H1 (cell line): ENCODE measurements around the gene EXO1. TPM values are rescaled to one million over a fixed set of nuclear protein-coding genes. Genes with fewer than 3 reads are reported as not detected.

Experiments
- CTCF ChIA-PET: fragments of 300-600 bp; sonication (Branson Sonifier 250); formaldehyde crosslinking; loops from one replicate; lab custom pipeline; 2021; ENCODE audit not compliant: partially characterized antibody; lab: Charles Lee
- POLR2A ChIA-PET: fragments of 300-600 bp; sonication (Branson Sonifier 250); formaldehyde crosslinking; loops from one replicate; lab custom pipeline; 2021; ENCODE audit warnings: inconsistent platforms; ENCODE audit not compliant: partially characterized antibody; lab: Charles Lee
- DNase-seq, 2 experiments: peaks; one replicate each; pipeline versions ENCODE4 v3.0.0 to v3.0.0-alpha.2; 2010 to 2022; ENCODE audit warnings: low spot score in 2 of 2, low read depth in 1 of 2, mixed read lengths in 1 of 2
- FAIRE-seq: peaks from 2 replicates; lab custom pipeline; 2011; peaks lifted over from hg19 to GRCh38; lab: Jason Lieb, UNC
- H2AFZ ChIP-seq: 2 replicates; pipeline ENCODE4 v1.8.1; 2012; ENCODE audit warnings: low read length, inconsistent platforms
- H2AK5ac ChIP-seq: 2 replicates; pipeline ENCODE4 v1.6.1; 2013; ENCODE audit warnings: low read depth, low read length
- H2BK120ac ChIP-seq: replicated peaks from 2 replicates; pipeline ENCODE3; 2013; ENCODE audit warnings: low read depth, low read length, inconsistent platforms
- H2BK12ac ChIP-seq: 2 replicates; pipeline ENCODE4 v1.6.1; 2013; ENCODE audit warnings: low read depth, low read length
- H2BK15ac ChIP-seq: 2 replicates; pipeline ENCODE4 v1.6.1; 2013; ENCODE audit warnings: low read length
- H2BK20ac ChIP-seq: 2 replicates; pipeline ENCODE4 v1.6.1; 2013; ENCODE audit warnings: low read length
- H2BK5ac ChIP-seq: 2 replicates; pipeline ENCODE4 v1.6.1; 2013; ENCODE audit warnings: low read depth, low read length
- H3K14ac ChIP-seq: 2 replicates; pipeline ENCODE4 v1.6.1; 2013; ENCODE audit warnings: inconsistent platforms; ENCODE audit not compliant: insufficient read length
- H3K18ac ChIP-seq: 2 replicates; pipeline ENCODE4 v1.6.1; 2013; ENCODE audit warnings: low read length; ENCODE audit errors: extremely low read depth
- H3K23ac ChIP-seq: 2 replicates; pipeline ENCODE4 v1.6.1; 2013; ENCODE audit warnings: inconsistent platforms; ENCODE audit not compliant: insufficient read length
- H3K23me2 ChIP-seq: 2 replicates; pipeline ENCODE4 v1.6.1; 2013; ENCODE audit warnings: low read depth, low read length
- H3K27ac ChIP-seq: 2 replicates; pipeline ENCODE4 v1.6.1; 2011; ENCODE audit warnings: low read depth, low read length, inconsistent platforms
- H3K27me3 ChIP-seq, 4 experiments: replicated peaks in 1 of 4; 1 replicate in 1 of 4; 2 replicates in 3 of 4; pipeline versions ENCODE4 v1.6.1 to v1.8.1; 2011 to 2013; ENCODE audit warnings: low read length in 3 of 4, mild to moderate bottlenecking in 3 of 4, inconsistent platforms in 2 of 4, mixed read lengths in 2 of 4, moderate library complexity in 1 of 4; ENCODE audit not compliant: control insufficient read depth in 3 of 4, insufficient read depth in 3 of 4; ENCODE audit errors: extremely low read depth in 1 of 4
- H3K36me3 ChIP-seq, 4 experiments: 2 replicates each; pipeline versions ENCODE4 v1.6.1 to v1.8.1; 2011 to 2013; ENCODE audit warnings: mild to moderate bottlenecking in 4 of 4, low read length in 3 of 4, moderate library complexity in 2 of 4, control low read depth in 1 of 4, inconsistent platforms in 1 of 4; ENCODE audit not compliant: insufficient read depth in 4 of 4, control insufficient read depth in 2 of 4
- H3K4ac ChIP-seq: replicated peaks from 2 replicates; pipeline ENCODE3; 2013; ENCODE audit warnings: low read length, low read depth, mixed read lengths, inconsistent platforms; ENCODE audit not compliant: insufficient read length
- H3K4me1 ChIP-seq, 4 experiments: replicated peaks in 1 of 4; 1 replicate in 1 of 4; 2 replicates in 3 of 4; pipeline versions ENCODE4 v1.6.1 to v1.8.1; 2011 to 2013; ENCODE audit warnings: low read length in 3 of 4, inconsistent platforms in 2 of 4, mixed read lengths in 1 of 4; ENCODE audit not compliant: insufficient read depth in 4 of 4, control insufficient read depth in 3 of 4
- H3K4me2 ChIP-seq, 2 experiments: 2 replicates each; pipeline versions ENCODE4 v1.6.1 to v1.8.1; 2011 to 2013; ENCODE audit warnings: low read depth in 2 of 2, low read length in 2 of 2, control low read depth in 1 of 2, inconsistent platforms in 1 of 2, mild to moderate bottlenecking in 1 of 2; ENCODE audit not compliant: insufficient read depth in 1 of 2
- H3K4me3 ChIP-seq, 4 experiments: fragments of 200-600, 300-600 bp in 1 of 4; sonication (generic), shearing (Covaris generic), sonication (Bioruptor Twin) in 1 of 4; 2 replicates each; pipeline versions ENCODE4 v1.5.1 to v1.8.1; 2011 to 2016; ENCODE audit warnings: low read length in 4 of 4, low read depth in 3 of 4, control low read depth in 2 of 4, inconsistent platforms in 2 of 4, mild to moderate bottlenecking in 2 of 4, mixed read lengths in 1 of 4, moderate library complexity in 1 of 4; ENCODE audit not compliant: insufficient read depth in 2 of 4; ENCODE audit errors: extremely low read depth in 1 of 4
- H3K56ac ChIP-seq: replicated peaks from 2 replicates; pipeline ENCODE3; 2013; ENCODE audit warnings: low read depth, mild to moderate bottlenecking, mixed read lengths, low read length, inconsistent platforms; ENCODE audit not compliant: insufficient read length
- H3K79me1 ChIP-seq: 2 replicates; pipeline ENCODE4 v1.6.1; 2013; ENCODE audit warnings: low read depth, low read length, control low read depth
- H3K79me2 ChIP-seq, 2 experiments: 2 replicates each; pipeline versions ENCODE4 v1.6.1 to v1.8.1; 2012 to 2013; ENCODE audit warnings: low read length in 2 of 2, mild to moderate bottlenecking in 2 of 2, inconsistent platforms in 1 of 2; ENCODE audit not compliant: insufficient read depth in 2 of 2, control insufficient read depth in 1 of 2
- H3K9ac ChIP-seq, 4 experiments: replicated peaks in 1 of 4; 1 replicate in 1 of 4; 2 replicates in 3 of 4; pipeline versions ENCODE4 v1.6.1 to v1.8.1; 2011 to 2013; ENCODE audit warnings: low read depth in 3 of 4, low read length in 3 of 4, control low read depth in 2 of 4, mild to moderate bottlenecking in 2 of 4, moderate library complexity in 2 of 4, inconsistent platforms in 1 of 4; ENCODE audit errors: extremely low read depth in 1 of 4
- H3K9me3 ChIP-seq, 2 experiments: 2 replicates each; pipeline versions ENCODE4 v1.6.1 to v1.8.1; 2012 to 2013; ENCODE audit warnings: mild to moderate bottlenecking in 2 of 2, moderate library complexity in 2 of 2, control low read depth in 1 of 2, inconsistent platforms in 1 of 2, low read depth in 1 of 2, low read length in 1 of 2, mixed read lengths in 1 of 2; ENCODE audit not compliant: insufficient read depth in 2 of 2
- H4K20me1 ChIP-seq, 2 experiments: replicated peaks in 1 of 2; 2 replicates each; pipeline versions ENCODE3 to v1.8.1; 2011 to 2013; ENCODE audit warnings: inconsistent platforms in 2 of 2, low read length in 2 of 2, mild to moderate bottlenecking in 1 of 2; ENCODE audit not compliant: insufficient read depth in 2 of 2, control insufficient read depth in 1 of 2
- H4K5ac ChIP-seq: 2 replicates; pipeline ENCODE4 v1.6.1; 2013; ENCODE audit warnings: low read length, low read depth, mixed read lengths, inconsistent platforms; ENCODE audit not compliant: insufficient read length
- H4K8ac ChIP-seq: 2 replicates; pipeline ENCODE4 v1.8.0; 2013; ENCODE audit warnings: mild to moderate bottlenecking, moderate library complexity, low read length, inconsistent platforms; ENCODE audit not compliant: insufficient read depth; ENCODE audit errors: extremely low read depth
- H4K91ac ChIP-seq: replicated peaks from 2 replicates; pipeline ENCODE3; 2013; ENCODE audit warnings: low read length, mixed read lengths, inconsistent platforms; ENCODE audit not compliant: insufficient read length
- CHD2 ChIP-seq: IDR thresholded peaks from 2 replicates; pipeline ENCODE4 v1.6.1; 2012; ENCODE audit warnings: low read length, improper control_type of control experiment
- CTBP2 ChIP-seq: IDR thresholded peaks from 2 replicates; pipeline ENCODE4 v1.7.0; 2011; ENCODE audit warnings: borderline replicate concordance, mild to moderate bottlenecking, moderate library complexity, mixed read lengths, low read length; ENCODE audit not compliant: insufficient read depth, insufficient read length
- JUN ChIP-seq: IDR thresholded peaks from 2 replicates; pipeline ENCODE4 v1.6.1; 2011; ENCODE audit warnings: low read depth, mild to moderate bottlenecking, improper control_type of control experiment, low read length
- KDM1A ChIP-seq: fragments of 200-600, 300-600 bp; sonication (generic); IDR thresholded peaks from 2 replicates; pipeline ENCODE4 v1.7.1; 2016; ENCODE audit warnings: mild to moderate bottlenecking, low read length, borderline replicate concordance
- NRF1 ChIP-seq: IDR thresholded peaks from 2 replicates; pipeline ENCODE4 v1.6.1; 2011; ENCODE audit warnings: mild to moderate bottlenecking, low read depth, low read length, improper control_type of control experiment
- POLR2AphosphoS5 ChIP-seq: IDR thresholded peaks from 2 replicates; pipeline ENCODE4 v1.6.1; 2011; ENCODE audit warnings: low read depth, low read length
- TAF1 ChIP-seq: IDR thresholded peaks from 2 replicates; pipeline ENCODE4 v1.6.1; 2011; ENCODE audit warnings: mild to moderate bottlenecking, low read depth, low read length
- WGBS, 2 experiments: shearing (Covaris generic) in 1 of 2; methylation state at CpG; one replicate each; pipeline versions ENCODE4 v1.1.6 to v1.1.7; 2013 to 2015; ENCODE audit warnings: low lambda C conversion rate in 2 of 2, mixed read lengths in 2 of 2, inconsistent platforms in 1 of 2, low coverage in 1 of 2, missing lambda C conversion rate in 1 of 2; ENCODE audit not compliant: insufficient replicate concordance in 2 of 2, insufficient coverage in 1 of 2, insufficient read length in 1 of 2; ENCODE audit errors: extremely low coverage in 1 of 2, missing lambda C conversion rate in 1 of 2; 5-methylcytosine and 5-hydroxymethylcytosine counted together
- polyA plus RNA-seq, 7 experiments: library from polyadenylated mRNA; depleted of rRNA in 3 of 7; stranded (reverse) in 5 of 7; unstranded in 2 of 7; fragments of >200 nt in 5 of 7; fragments of 200-250 nt in 2 of 7; gene quantifications; 1 replicate in 5 of 7; 2 replicates in 1 of 7; 4 replicates in 1 of 7; pipeline versions ENCODE4 v1.2.1 to v1.2.3, GENCODE V29; 2011 to 2013; ENCODE audit warnings: missing spikeins in 2 of 7, mixed read lengths in 2 of 7
- total RNA-seq: library from RNA; stranded (reverse); fragmentation: NEBNext Ultra II Directional; extraction: Animal tissue kit (Norgen Biotek cat#: 25700); gene quantifications from 2 replicates; pipeline ENCODE4 v1.2.1, GENCODE V29; 2021
- TF ChIP-seq, protein P1 (sequence below): IDR thresholded peaks from 2 replicates; pipeline ENCODE4 v1.6.1; 2011; ENCODE audit warnings: low read depth, mild to moderate bottlenecking, low read length; ENCODE audit not compliant: insufficient read depth

Gene EXO1
- total and polyA plus RNA-seq, 2 of the 8 experiments (the other 6 are each of a cell fraction or from before 2014, with no cell fraction given): 9.2 to 43.0 TPM

DNA sequence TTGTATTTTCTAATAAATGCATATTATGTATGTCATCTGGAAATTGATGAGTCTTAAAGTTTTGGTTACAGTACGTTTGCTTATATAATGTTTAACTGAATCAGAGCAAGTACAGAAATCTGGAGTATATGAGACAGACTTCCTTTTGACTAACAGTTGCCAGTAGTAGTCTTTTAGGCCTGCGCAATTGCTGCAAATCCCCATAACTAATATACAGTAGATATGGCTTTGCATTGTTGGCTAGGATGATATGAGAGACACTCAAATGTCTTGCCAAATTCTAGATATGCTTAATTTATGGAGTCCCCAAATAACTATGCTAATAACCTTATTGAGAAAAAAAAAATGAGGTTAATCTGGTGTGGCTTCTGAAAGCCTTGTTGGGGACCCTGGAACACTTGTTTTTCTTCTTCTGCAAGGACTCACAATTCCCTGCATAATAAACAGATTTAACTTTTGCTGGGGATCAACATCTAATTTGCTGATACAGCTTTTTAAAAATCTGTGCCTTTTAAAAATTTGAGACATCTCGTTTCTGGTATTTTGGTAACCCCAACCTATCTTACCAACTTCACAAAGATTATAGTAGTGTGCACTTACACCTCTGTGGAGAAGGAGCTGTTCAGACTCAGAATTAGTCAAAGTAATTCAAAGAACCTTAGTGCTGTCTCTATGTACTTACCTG lies 22.9 kb downstream of the EXO1 start:
- TF ChIP-seq, protein P1, sequence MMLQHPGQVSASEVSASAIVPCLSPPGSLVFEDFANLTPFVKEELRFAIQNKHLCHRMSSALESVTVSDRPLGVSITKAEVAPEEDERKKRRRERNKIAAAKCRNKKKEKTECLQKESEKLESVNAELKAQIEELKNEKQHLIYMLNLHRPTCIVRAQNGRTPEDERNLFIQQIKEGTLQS: no peak
- TF ChIP-seq NRF1 (no peak), CTBP2 (no peak), JUN (no peak), POLR2AphosphoS5 (no peak), CHD2 (no peak), KDM1A (no peak), TAF1 (no peak)
- TF ChIP-seq, all 59 proteins: peak for 0

More for the DNA sequence above, 22.9 kb downstream of the EXO1 start:
- Histone ChIP-seq H3K36me3 (peaks cover 8 to 45% (median 24%) of the 10 kb centered on the region in 4 experiments), H4K5ac (no peak overlapping the region), H3K27me3 (no peaks in the 10 kb centered on the region), H3K23me2 (no peaks in the 10 kb centered on the region), H2BK15ac (no peak overlapping the region), H3K56ac (no peak overlapping the region), H2AK5ac (no peak overlapping the region), H2BK120ac (no peak overlapping the region), H3K9ac (no peak overlapping the region), H3K79me1 (no peaks in the 10 kb centered on the region), H3K79me2 (no peaks in the 10 kb centered on the region), H3K4me3 (no peak overlapping the region), H3K14ac (no peak overlapping the region), H3K4me1 (no peaks in the 10 kb centered on the region), H3K23ac (no peak overlapping the region), H3K4me2 (no peak overlapping the region), H2BK20ac (no peak overlapping the region), H2BK12ac (no peak overlapping the region), H3K18ac (no peak overlapping the region), H3K27ac (no peak overlapping the region), H4K91ac (no peak overlapping the region), H2AFZ (no peak overlapping the region), H2BK5ac (no peak overlapping the region), H4K8ac (no peak overlapping the region), H3K9me3 (no peaks in the 10 kb centered on the region), H4K20me1 (no peaks in the 10 kb centered on the region), H3K4ac (no peak overlapping the region)
- DNase-seq: no peak
- WGBS, 2 experiments: 89% methylated on average over 3 of the region's 3 CpGs; no CpG with 5 or more reads in 1 of the 2 experiments
- POLR2A ChIA-PET: interaction anchor here (1.4 kb wide), 2 partner anchors 10 to 16 kb away, joined by 4 read pairs; no protein-coding TSS in a partner anchor
- CTCF ChIA-PET: no interaction called here
- FAIRE-seq: no peak
